ENCODE measurements around the gene ZBTB48. TPM values are rescaled to one million over a fixed set of nuclear protein-coding genes. Genes with fewer than 3 reads are reported as not detected.
A peak's percentile ranks its signal among the peaks of the same experiment; 100 is the strongest.

Gene ZBTB48
- polyA plus RNA-seq, 3 donors: 13.2 to 94.2 (median 23.0) TPM

DNA sequence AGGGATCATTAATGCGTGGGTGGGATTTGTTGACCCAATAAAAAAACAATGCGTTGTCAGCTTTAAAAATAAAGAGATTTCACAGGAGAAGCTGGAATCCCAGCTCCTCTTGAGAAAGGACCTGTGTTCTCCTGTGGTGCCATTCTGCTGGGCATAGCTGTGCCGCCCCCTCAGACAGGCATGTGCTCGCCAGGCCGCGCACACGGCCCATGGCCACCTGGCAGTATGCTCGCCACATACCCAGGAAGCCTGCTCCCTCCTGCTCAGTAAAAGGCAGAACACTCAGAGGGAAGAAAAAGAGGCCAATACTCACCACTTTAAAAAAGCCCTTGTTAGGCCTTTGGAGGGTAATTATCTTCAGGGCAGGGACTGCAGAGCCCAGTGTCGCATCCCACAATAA, 58.0 kb downstream of the ZBTB48 start:
- Histone ChIP-seq H3K9me3 (replicated peaks in 1 of 2; ENCODE audit: control insufficient read depth in 1 of 2, insufficient read depth in 1 of 2, low read length in 2 of 2) (no peaks in the 10 kb centered on the region), H3K4me1 (ENCODE audit: control insufficient read depth in 1 of 2, insufficient read depth in 2 of 2, low read length in 2 of 2) (no peaks in the 10 kb centered on the region), H3K4me2 (replicated peaks; ENCODE audit: extremely low read depth, low read length, poor library complexity, severe bottlenecking) (no peak overlapping the region), H3K9ac (ENCODE audit: insufficient read depth, low read length, poor library complexity, severe bottlenecking) (no peak overlapping the region), H3K4me3 (replicated peaks in 1 of 3; ENCODE audit: low read depth in 2 of 3, low read length in 3 of 3) (no peak overlapping the region), H3K27me3 (ENCODE audit: control insufficient read depth in 2 of 2, insufficient read depth in 2 of 2, low read length in 2 of 2) (no peaks in the 10 kb centered on the region), H3K79me2 (ENCODE audit: insufficient read depth, low read length) (no peaks in the 10 kb centered on the region), H2AFZ (ENCODE audit: insufficient read depth, low read depth, low read length, poor library complexity, severe bottlenecking) (no peak overlapping the region), H4K20me1 (ENCODE audit: insufficient read depth, low read length) (no peaks in the 10 kb centered on the region), H3K36me3 (replicated peaks in 1 of 2; ENCODE audit: control insufficient read depth in 1 of 2, insufficient read depth in 2 of 2, low read length in 2 of 2) (peaks cover 75 to 94% of the 10 kb centered on the region in 2 donors), H3K27ac (ENCODE audit: low read depth in 1 of 2, low read length in 2 of 2) (no peak overlapping the region)
- Mint-ChIP-seq H3K9me3 (no peaks in the 10 kb centered on the region), H3K27me3 (ENCODE audit: low read depth in 3 of 3) (peaks cover 0 to 3% (median 0%) of the 10 kb centered on the region in 3 donors), H3K4me3 (no peak overlapping the region), H3K4me1 (no peaks in the 10 kb centered on the region), H3K27ac (peak overlapping the region in 1 of 7 donors; percentile 37), H3K36me3 (peaks cover 85 to 95% of the 10 kb centered on the region in 2 donors)
- TF ChIP-seq, protein P1, sequence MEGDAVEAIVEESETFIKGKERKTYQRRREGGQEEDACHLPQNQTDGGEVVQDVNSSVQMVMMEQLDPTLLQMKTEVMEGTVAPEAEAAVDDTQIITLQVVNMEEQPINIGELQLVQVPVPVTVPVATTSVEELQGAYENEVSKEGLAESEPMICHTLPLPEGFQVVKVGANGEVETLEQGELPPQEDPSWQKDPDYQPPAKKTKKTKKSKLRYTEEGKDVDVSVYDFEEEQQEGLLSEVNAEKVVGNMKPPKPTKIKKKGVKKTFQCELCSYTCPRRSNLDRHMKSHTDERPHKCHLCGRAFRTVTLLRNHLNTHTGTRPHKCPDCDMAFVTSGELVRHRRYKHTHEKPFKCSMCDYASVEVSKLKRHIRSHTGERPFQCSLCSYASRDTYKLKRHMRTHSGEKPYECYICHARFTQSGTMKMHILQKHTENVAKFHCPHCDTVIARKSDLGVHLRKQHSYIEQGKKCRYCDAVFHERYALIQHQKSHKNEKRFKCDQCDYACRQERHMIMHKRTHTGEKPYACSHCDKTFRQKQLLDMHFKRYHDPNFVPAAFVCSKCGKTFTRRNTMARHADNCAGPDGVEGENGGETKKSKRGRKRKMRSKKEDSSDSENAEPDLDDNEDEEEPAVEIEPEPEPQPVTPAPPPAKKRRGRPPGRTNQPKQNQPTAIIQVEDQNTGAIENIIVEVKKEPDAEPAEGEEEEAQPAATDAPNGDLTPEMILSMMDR (IDR thresholded peaks at IDR 0.05): no peak
- 100% methylated on average over 3 of the region's 9 CpGs for WGBS (ENCODE audit: insufficient coverage)
- DNase-seq: no peak
- intact Hi-C loops (cut with micrococcal nuclease): no loop called here

DNA sequence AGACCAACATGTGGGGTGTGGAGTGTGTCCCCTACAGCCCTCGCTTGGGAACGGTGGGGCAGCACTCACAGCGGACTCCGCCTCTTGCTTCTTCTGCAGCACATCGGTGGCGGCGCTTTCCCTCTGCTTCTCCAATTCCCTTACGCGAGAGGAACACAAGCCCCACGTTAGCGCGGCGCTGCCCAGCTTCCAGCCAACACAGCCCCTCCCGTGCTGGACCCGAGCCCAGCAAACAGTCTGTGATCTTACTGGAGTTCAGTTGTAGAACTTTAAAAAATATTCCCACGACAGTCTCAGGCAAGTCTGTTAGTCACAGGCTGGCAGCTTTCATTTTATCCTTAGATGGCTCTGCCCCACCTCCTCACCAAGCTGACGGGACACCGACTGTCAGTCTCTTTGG, 58.4 kb downstream of the ZBTB48 start:
- Histone ChIP-seq H4K20me1 (ENCODE audit: insufficient read depth, low read length) (no peaks in the 10 kb centered on the region), H3K79me2 (ENCODE audit: insufficient read depth, low read length) (no peaks in the 10 kb centered on the region), H2AFZ (ENCODE audit: insufficient read depth, low read depth, low read length, poor library complexity, severe bottlenecking) (no peak overlapping the region), H3K27ac (ENCODE audit: low read depth in 1 of 2, low read length in 2 of 2) (no peak overlapping the region), H3K9me3 (replicated peaks in 1 of 2; ENCODE audit: control insufficient read depth in 1 of 2, insufficient read depth in 1 of 2, low read length in 2 of 2) (no peaks in the 10 kb centered on the region), H3K36me3 (replicated peaks in 1 of 2; ENCODE audit: control insufficient read depth in 1 of 2, insufficient read depth in 2 of 2, low read length in 2 of 2) (peaks cover 74 to 93% of the 10 kb centered on the region in 2 donors), H3K27me3 (ENCODE audit: control insufficient read depth in 2 of 2, insufficient read depth in 2 of 2, low read length in 2 of 2) (no peaks in the 10 kb centered on the region), H3K4me1 (ENCODE audit: control insufficient read depth in 1 of 2, insufficient read depth in 2 of 2, low read length in 2 of 2) (no peaks in the 10 kb centered on the region), H3K9ac (ENCODE audit: insufficient read depth, low read length, poor library complexity, severe bottlenecking) (no peak overlapping the region), H3K4me3 (replicated peaks in 1 of 3; ENCODE audit: low read depth in 2 of 3, low read length in 3 of 3) (no peak overlapping the region), H3K4me2 (replicated peaks; ENCODE audit: extremely low read depth, low read length, poor library complexity, severe bottlenecking) (no peak overlapping the region)
- 97% methylated on average over 14 of the region's 18 CpGs for WGBS (ENCODE audit: insufficient coverage)
- Mint-ChIP-seq H3K4me3 (no peak overlapping the region), H3K4me1 (no peaks in the 10 kb centered on the region), H3K27me3 (ENCODE audit: low read depth in 3 of 3) (peaks cover 0 to 3% (median 0%) of the 10 kb centered on the region in 3 donors), H3K36me3 (peaks cover 84 to 95% of the 10 kb centered on the region in 2 donors), H3K27ac (peak overlapping the region in 1 of 7 donors; percentile 65), H3K9me3 (no peaks in the 10 kb centered on the region)
- TF ChIP-seq, protein P1 (IDR thresholded peaks at IDR 0.05): no peak
- no peak for DNase-seq
- intact Hi-C loops (cut with micrococcal nuclease): no loop called here

Small RNAs within 50 kb of the gene (small RNA-seq; reads per million reads assigned to genes)
- gene RNU6-731P (ENCODE audit: insufficient read length, low read depth): not detected

Other genes with a start within 250 kb of the ZBTB48 start
- gene ACOT7, start 186.2 kb upstream of the ZBTB48 start, polyA plus RNA-seq: 1 to 10 TPM in 2 of 3 donors, under 1 TPM in 1; 0.63 to 4.3 (median 1.4) TPM
- gene HES2, start 160.1 kb upstream of the ZBTB48 start, polyA plus RNA-seq: not detected
- gene ESPN, start 155.2 kb upstream of the ZBTB48 start, polyA plus RNA-seq: not detected
- 1 to 10 TPM in 1 of 3 donors, under 1 TPM in 2; 0.33 to 3.0 (median 0.48) TPM for gene TNFRSF25, start 113.8 kb upstream of the ZBTB48 start, polyA plus RNA-seq
- under 1 TPM in 1 of 3 donors, not detected in 2; 0.03 TPM for gene PLEKHG5, start 88.3 kb upstream of the ZBTB48 start, polyA plus RNA-seq
- 10 to 100 TPM in 1 of 3 donors, 1 to 10 TPM in 2; 3.7 to 11.5 (median 7.6) TPM for gene NOL9, start 25.5 kb upstream of the ZBTB48 start, polyA plus RNA-seq
- gene TAS1R1, start 24.7 kb upstream of the ZBTB48 start, polyA plus RNA-seq: not detected
- 10 to 100 TPM in 1 of 3 donors, 1 to 10 TPM in 2; 5.9 to 31.0 (median 7.3) TPM for gene KLHL21, start 22.9 kb downstream of the ZBTB48 start, polyA plus RNA-seq
- gene PHF13, start 33.7 kb downstream of the ZBTB48 start, polyA plus RNA-seq: 1 to 10 TPM; 1.0 to 7.3 (median 1.7) TPM
- gene THAP3, start 44.9 kb downstream of the ZBTB48 start, polyA plus RNA-seq: 10 to 100 TPM; 10.3 to 12.8 (median 10.3) TPM
- gene DNAJC11, start 121.8 kb downstream of the ZBTB48 start, polyA plus RNA-seq: 10 to 100 TPM in 2 of 3 donors, 1 to 10 TPM in 1; 9.7 to 19.9 (median 15.8) TPM
- 10 to 100 TPM; 52.0 to 89.6 (median 78.3) TPM for gene CAMTA1, start 205.5 kb downstream of the ZBTB48 start, polyA plus RNA-seq

Data from CD14-positive monocyte (primary cell).